A172 (cell line): ENCODE measurements around the gene TGFBR2. TPM values are rescaled to one million over a fixed set of nuclear protein-coding genes. Genes with fewer than 3 reads are reported as not detected.

Experiments used
- DNase-seq: peaks from one replicate; pipeline ENCODE4 v3.0.0-alpha.2; 2015; ENCODE audit warnings: low spot score
- total RNA-seq: library from RNA; depleted of rRNA; stranded (reverse); fragments of >200 nt; shearing (Covaris generic); gene quantifications from 2 replicates; pipeline ENCODE4 v1.2.3, GENCODE V29; 2014

Gene TGFBR2
- total RNA-seq, 1 experiment from 2014 or later, result 16.9 TPM

GRCh38 chr3:30692498-30693130 is 86.2 kb downstream of the TGFBR2 start:
- no peak for DNase-seq

GRCh38 chr3:30693470-30694120 is 87.2 kb downstream of the TGFBR2 start:
- DNase-seq, result peak; percentile 70

- no peak for DNase-seq
These were observed 87.7 kb downstream of the TGFBR2 start for GRCh38 chr3:30694148-30694547.

GRCh38 chr3:30694668-30695067 is 88.3 kb downstream of the TGFBR2 start:
- DNase-seq, result no peak

GRCh38 chr3:30695302-30696061 is 89.1 kb downstream of the TGFBR2 start:
- no peak for DNase-seq

- DNase-seq, result no peak
These were observed 90.0 kb downstream of the TGFBR2 start for GRCh38 chr3:30696403-30696819.

- DNase-seq, result no peak
These were observed 90.5 kb downstream of the TGFBR2 start for GRCh38 chr3:30696896-30697295.

GRCh38 chr3:30698549-30698948 is 92.1 kb downstream of the TGFBR2 start:
- no peak for DNase-seq

- no peak for DNase-seq
These were observed 93.5 kb downstream of the TGFBR2 start for GRCh38 chr3:30699927-30700326.

GRCh38 chr3:30700702-30701321 is 94.4 kb downstream of the TGFBR2 start:
- DNase-seq, result no peak

GRCh38 chr3:30702038-30702827 is 95.8 kb downstream of the TGFBR2 start:
- DNase-seq, result no peak

GRCh38 chr3:30702828-30703397 is 96.5 kb downstream of the TGFBR2 start:
- DNase-seq, result no peak

GRCh38 chr3:30704931-30705890 is 98.8 kb downstream of the TGFBR2 start:
- DNase-seq, result no peak

- DNase-seq, result no peak
These were observed 101.4 kb downstream of the TGFBR2 start for GRCh38 chr3:30707825-30708224.

- peak; percentile 16 for DNase-seq
These were observed 102.1 kb downstream of the TGFBR2 start for GRCh38 chr3:30708472-30708871.

GRCh38 chr3:30710017-30710416 is 103.6 kb downstream of the TGFBR2 start:
- no peak for DNase-seq

GRCh38 chr3:30711151-30711550 is 104.8 kb downstream of the TGFBR2 start:
- DNase-seq, result no peak

GRCh38 chr3:30711867-30712266 is 105.5 kb downstream of the TGFBR2 start:
- no peak for DNase-seq

GRCh38 chr3:30712991-30713390 is 106.6 kb downstream of the TGFBR2 start:
- DNase-seq, result no peak

GRCh38 chr3:30713885-30714503 is 107.6 kb downstream of the TGFBR2 start:
- no peak for DNase-seq
